K562 (cell line): ENCODE measurements around the gene PPRC1. TPM values are rescaled to one million over a fixed set of nuclear protein-coding genes. Genes with fewer than 3 reads are reported as not detected.

Experiments used
- CBFB ChIP-seq: sonication (generic); formaldehyde crosslinking; IDR thresholded peaks from 2 replicates; pipeline ENCODE4 v1.4.0; 2020; ENCODE audit warnings: mild to moderate bottlenecking, missing genetic modification reagents
- CREB1 ChIP-seq, 2 experiments: sonication (generic) in 1 of 2; formaldehyde crosslinking in 1 of 2; IDR thresholded peaks; 2 replicates each; pipeline versions ENCODE4 v1.6.1 to v1.8.0; 2012 to 2022; ENCODE audit warnings: inconsistent platforms in 1 of 2, mild to moderate bottlenecking in 1 of 2, missing genetic modification reagents in 1 of 2, moderate library complexity in 1 of 2
- EGR1 ChIP-seq: fragments of 450-650 bp; conservative IDR thresholded peaks from 2 replicates; pipeline ENCODE4 v1.6.1; 2017; ENCODE audit warnings: mild to moderate bottlenecking
- EWSR1 ChIP-seq: fragments of 450-650 bp; IDR thresholded peaks from 2 replicates; pipeline ENCODE4 v1.6.1; 2018; ENCODE audit warnings: borderline replicate concordance, mild to moderate bottlenecking, low read depth, moderate library complexity; ENCODE audit not compliant: partially characterized antibody
- HDAC8 ChIP-seq: fragments of 450-650 bp; IDR thresholded peaks from 2 replicates; pipeline ENCODE4 v1.6.1; 2016; ENCODE audit warnings: mild to moderate bottlenecking, missing genetic modification characterization, moderate library complexity, missing compliant biosample characterization
- HDGF ChIP-seq: fragments of 450-650 bp; IDR thresholded peaks from 2 replicates; pipeline ENCODE4 v1.6.1; 2016
- HNRNPUL1 ChIP-seq: fragments of 200-400 bp; formaldehyde crosslinking; IDR thresholded peaks from 2 replicates; pipeline ENCODE4 v1.6.1; 2017; ENCODE audit warnings: low read length
- IRF1 ChIP-seq: sonication (generic); formaldehyde crosslinking; IDR thresholded peaks from 2 replicates; pipeline ENCODE4 v1.8.0; 2022; ENCODE audit warnings: missing genetic modification reagents, mild to moderate bottlenecking, borderline replicate concordance
- MYNN ChIP-seq, 2 experiments: sonication (generic); formaldehyde crosslinking in 1 of 2; IDR thresholded peaks; 2 replicates each; pipeline versions ENCODE4 v1.5.0 to v1.6.1; 2016 to 2020; ENCODE audit warnings: antibody characterized with exemption in 1 of 2, missing genetic modification reagents in 1 of 2
- NCOA4 ChIP-seq: fragments of 450-650 bp; IDR thresholded peaks from 2 replicates; pipeline ENCODE4 v1.6.1; 2018; ENCODE audit warnings: mild to moderate bottlenecking; ENCODE audit not compliant: partially characterized antibody
- NR2C2 ChIP-seq, 2 experiments: fragments of 200-800 bp in 1 of 2; sonication (Bioruptor generic) in 1 of 2; sonication (generic) in 1 of 2; formaldehyde crosslinking in 1 of 2; IDR thresholded peaks; 2 replicates each; pipeline versions ENCODE4 v1.6.1 to v1.8.0; 2016 to 2022; ENCODE audit warnings: mild to moderate bottlenecking in 1 of 2, missing compliant biosample characterization in 1 of 2, missing genetic modification characterization in 1 of 2, missing genetic modification reagents in 1 of 2
- NR4A1 ChIP-seq, 2 experiments: fragments of 250-450 bp in 1 of 2; fragments of 450-650 bp in 1 of 2; sonication (Bioruptor Pico) in 1 of 2; IDR thresholded peaks; 2 replicates each; pipeline versions ENCODE4 v1.4.0 to v1.6.1; 2016 to 2020; ENCODE audit warnings: mild to moderate bottlenecking in 2 of 2, missing compliant biosample characterization in 1 of 2, missing genetic modification characterization in 1 of 2, moderate library complexity in 1 of 2
- POLR2B ChIP-seq: fragments of 450-650 bp; IDR thresholded peaks from 2 replicates; pipeline ENCODE4 v1.6.1; 2018; ENCODE audit warnings: low read depth; ENCODE audit not compliant: partially characterized antibody
- PURB ChIP-seq: sonication (generic); formaldehyde crosslinking; IDR thresholded peaks from 2 replicates; pipeline ENCODE4 v1.9.0; 2021; ENCODE audit warnings: low read depth, mild to moderate bottlenecking, missing genetic modification reagents
- RBBP5 ChIP-seq: fragments of 200-600 bp; sonication (generic); IDR thresholded peaks from 2 replicates; pipeline ENCODE4 v1.6.1; 2012; ENCODE audit warnings: borderline replicate concordance, mild to moderate bottlenecking, low read length, control low read depth, inconsistent platforms; ENCODE audit not compliant: insufficient read depth, poor library complexity, severe bottlenecking
- SMC3 ChIP-seq: conservative IDR thresholded peaks from 2 replicates; pipeline ENCODE4 v1.6.1; 2011; ENCODE audit warnings: low read depth, low read length, improper control_type of control experiment; ENCODE audit not compliant: insufficient read depth
- SPI1 ChIP-seq: IDR thresholded peaks from 2 replicates; pipeline ENCODE4 v1.6.1; 2011; ENCODE audit warnings: low read depth, low read length, control low read depth, borderline replicate concordance
- TOE1 ChIP-seq, 2 experiments: fragments of 450-650 bp in 1 of 2; sonication (generic) in 1 of 2; formaldehyde crosslinking in 1 of 2; IDR thresholded peaks; 2 replicates each; pipeline versions ENCODE4 v1.7.1 to v1.8.0; 2016 to 2022; ENCODE audit warnings: borderline replicate concordance in 2 of 2, mild to moderate bottlenecking in 2 of 2, antibody characterized with exemption in 1 of 2, inconsistent platforms in 1 of 2, low read depth in 1 of 2, missing genetic modification reagents in 1 of 2, moderate library complexity in 1 of 2
- ZFP36 ChIP-seq: fragments of 150-350 bp; IDR thresholded peaks from 2 replicates; pipeline ENCODE4 v1.6.1; 2018; ENCODE audit warnings: low read length, low read depth; ENCODE audit not compliant: partially characterized antibody
- polyA plus RNA-seq, 8 experiments: library from polyadenylated mRNA; depleted of rRNA in 4 of 8; stranded (reverse) in 5 of 8; unstranded in 3 of 8; fragments of >200 nt; fragmentation: Nextera tagmentation in 2 of 8; fragmentation: Illumina TruSeq in 1 of 8; extraction: Ambion mirVana in 2 of 8; extraction: Trizol in 1 of 8; gene quantifications; 2 replicates each; pipeline versions ENCODE4 v1.2.1 to v1.2.3, GENCODE V29; 2011 to 2014; ENCODE audit warnings: inconsistent platforms in 1 of 8, missing spikeins in 1 of 8
- total RNA-seq, 7 experiments: library from RNA; depleted of rRNA in 6 of 7; stranded (reverse); fragments of >200 nt in 6 of 7; fragmentation: Illumina TruSeq in 2 of 7; extraction: Trizol in 2 of 7; gene quantifications; 2 replicates each; pipeline versions ENCODE4 v1.2.1 to v1.2.3, GENCODE V29; 2011 to 2021; ENCODE audit warnings: low replicate concordance in 1 of 7
- TF ChIP-seq, protein P1 (sequence below): IDR thresholded peaks from 2 replicates; pipeline ENCODE4 v1.6.1; 2014; ENCODE audit warnings: antibody characterized with exemption
- TF ChIP-seq, protein P2 (sequence below), 2 experiments: fragments of 450-650 bp in 1 of 2; sonication (generic) in 1 of 2; formaldehyde crosslinking; conservative IDR thresholded peaks; 2 replicates each; pipeline versions ENCODE4 v1.4.0 to v1.8.1; 2020 to 2022; ENCODE audit warnings: mild to moderate bottlenecking in 1 of 2, missing genetic modification reagents in 1 of 2

The PPRC1 gene
- total and polyA plus RNA-seq, 9 of the 15 experiments (the other 6 are each of a cell fraction or from before 2014, with no cell fraction given), result 8.5 to 47.1 (median 16.2) TPM

GRCh38 chr10:102114861-102115618 is 17.8 kb upstream of the PPRC1 start (continued):
- TF ChIP-seq EGR1 (peak; percentile 29; the same call in 1 of the 2 replicates), IRF1 (CRISPR knock-in tag) (no peak), RBBP5 (peak; percentile 3), TOE1 (IDR thresholded peaks at IDR 0.05; ENCODE audit: borderline replicate concordance) (0 out of 2 replicates have a peak, but pooled peaks have one; percentile 42), TOE1 (CRISPR knock-in tag; IDR thresholded peaks at IDR 0.05; ENCODE audit: borderline replicate concordance, low read depth) (no peak), POLR2B (peak; percentile 66), CREB1 (IDR thresholded peaks at IDR 0.05) (no peak), CREB1 (CRISPR knock-in tag; IDR thresholded peaks at IDR 0.05) (no peak), ZFP36 (peak; percentile 45), HNRNPUL1 (no peak), SMC3 (no peak), HDAC8 (tag) (no peak), CBFB (CRISPR knock-in tag) (no peak), MYNN (IDR thresholded peaks at IDR 0.05) (peak; percentile 43; the same call in 1 of the 2 replicates), MYNN (CRISPR knock-in tag; IDR thresholded peaks at IDR 0.05) (no peak), EWSR1 (no peak), SPI1 (peak; percentile 95), NR2C2 (CRISPR knock-in tag; IDR thresholded peaks at IDR 0.05) (no peak), NR2C2 (tag; IDR thresholded peaks at IDR 0.05) (no peak), NCOA4 (no peak), NR4A1 (CRISPR knock-in tag; IDR thresholded peaks at IDR 0.05) (no peak), NR4A1 (tag; IDR thresholded peaks at IDR 0.05) (no peak), PURB (CRISPR knock-in tag) (no peak), HDGF (no peak)
- TF ChIP-seq, protein P1, sequence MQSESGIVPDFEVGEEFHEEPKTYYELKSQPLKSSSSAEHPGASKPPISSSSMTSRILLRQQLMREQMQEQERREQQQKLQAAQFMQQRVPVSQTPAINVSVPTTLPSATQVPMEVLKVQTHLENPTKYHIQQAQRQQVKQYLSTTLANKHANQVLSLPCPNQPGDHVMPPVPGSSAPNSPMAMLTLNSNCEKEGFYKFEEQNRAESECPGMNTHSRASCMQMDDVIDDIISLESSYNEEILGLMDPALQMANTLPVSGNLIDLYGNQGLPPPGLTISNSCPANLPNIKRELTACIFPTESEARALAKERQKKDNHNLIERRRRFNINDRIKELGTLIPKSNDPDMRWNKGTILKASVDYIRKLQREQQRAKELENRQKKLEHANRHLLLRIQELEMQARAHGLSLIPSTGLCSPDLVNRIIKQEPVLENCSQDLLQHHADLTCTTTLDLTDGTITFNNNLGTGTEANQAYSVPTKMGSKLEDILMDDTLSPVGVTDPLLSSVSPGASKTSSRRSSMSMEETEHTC, result no peak
- TF ChIP-seq, protein P2, sequence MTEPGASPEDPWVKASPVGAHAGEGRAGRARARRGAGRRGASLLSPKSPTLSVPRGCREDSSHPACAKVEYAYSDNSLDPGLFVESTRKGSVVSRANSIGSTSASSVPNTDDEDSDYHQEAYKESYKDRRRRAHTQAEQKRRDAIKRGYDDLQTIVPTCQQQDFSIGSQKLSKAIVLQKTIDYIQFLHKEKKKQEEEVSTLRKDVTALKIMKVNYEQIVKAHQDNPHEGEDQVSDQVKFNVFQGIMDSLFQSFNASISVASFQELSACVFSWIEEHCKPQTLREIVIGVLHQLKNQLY (CRISPR knock-in tag; conservative IDR thresholded peaks at IDR 0.05), result no peak
